ENCODE measurements around the gene NUP155.
A peak's percentile ranks its signal among the peaks of the same experiment; 100 is the strongest.
"Not testable (repeated sequence)": the region's sequence is repeated elsewhere in the genome, so short reads cannot be mapped to it uniquely, and the experiment has no call there.

NUP155 gene

DNA sequence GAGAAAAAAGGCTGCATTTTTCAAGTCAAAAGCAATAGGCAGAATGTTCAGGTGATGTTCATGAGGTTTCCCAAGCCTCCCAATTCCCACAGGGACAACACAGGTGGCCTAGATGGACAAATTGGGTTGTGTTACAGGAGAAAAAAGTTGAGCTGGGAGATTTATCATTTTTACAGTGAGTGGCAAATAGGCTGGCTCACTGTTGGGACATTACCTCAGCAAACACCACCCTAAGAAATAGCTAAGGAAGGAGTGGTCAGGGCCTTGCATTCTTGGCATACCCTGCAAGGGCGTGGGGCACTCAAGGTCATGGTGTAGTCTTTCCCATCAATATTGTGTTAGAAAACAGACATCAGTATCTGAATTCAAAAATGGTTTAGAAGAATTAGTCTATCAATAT lies 98.4 kb downstream of the NUP155 start:
- no peak for DNase-seq

DNA sequence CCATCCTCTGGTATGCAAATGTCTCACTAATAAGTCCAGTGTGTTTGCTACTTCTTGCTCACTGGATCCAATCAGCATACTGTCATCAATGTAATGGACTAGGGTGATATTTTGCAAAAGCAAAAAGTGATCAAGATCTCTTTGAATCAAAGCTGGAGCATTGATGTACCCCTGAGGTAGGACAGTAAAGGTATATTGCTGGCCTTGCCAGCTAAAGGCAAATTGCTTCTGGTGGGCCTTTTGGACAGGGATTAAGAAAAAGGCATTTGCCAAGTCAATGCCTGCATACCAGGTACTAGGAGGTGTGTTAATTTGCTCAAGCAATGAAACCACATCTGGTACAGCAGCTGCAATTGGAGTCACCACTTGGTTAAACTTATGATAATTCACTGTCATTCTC lies 102.8 kb downstream of the NUP155 start:
- not testable (repeated sequence) for DNase-seq

DNA sequence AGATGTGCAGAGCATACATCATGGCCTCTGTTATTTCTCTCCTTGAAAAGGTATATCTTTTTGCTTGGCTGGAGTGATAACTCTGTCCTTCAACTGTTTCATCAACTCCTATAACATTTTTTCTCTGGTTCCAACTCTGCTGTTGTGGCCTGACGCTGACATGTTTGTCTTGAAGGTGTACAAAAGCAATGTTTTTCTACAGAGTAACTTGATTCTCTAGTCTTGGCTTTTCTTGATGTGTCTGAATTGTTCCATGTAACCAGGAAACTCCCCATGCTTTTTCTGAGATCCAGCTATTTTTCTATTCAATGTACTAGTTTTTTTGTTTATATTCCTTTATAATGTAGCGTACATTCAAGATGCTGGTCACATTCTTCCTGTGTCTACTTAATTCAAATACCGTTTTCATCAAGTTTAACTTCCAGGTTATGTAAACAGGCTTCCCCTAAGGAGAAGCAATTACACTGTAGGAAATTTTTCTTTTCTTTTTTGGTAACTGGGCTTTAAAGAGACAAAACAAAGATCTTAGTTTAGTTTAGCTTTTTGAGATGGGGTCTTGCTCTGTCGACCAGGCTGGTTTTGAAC lies 115.0 kb downstream of the NUP155 start:
- DNase-seq: no peak

DNA sequence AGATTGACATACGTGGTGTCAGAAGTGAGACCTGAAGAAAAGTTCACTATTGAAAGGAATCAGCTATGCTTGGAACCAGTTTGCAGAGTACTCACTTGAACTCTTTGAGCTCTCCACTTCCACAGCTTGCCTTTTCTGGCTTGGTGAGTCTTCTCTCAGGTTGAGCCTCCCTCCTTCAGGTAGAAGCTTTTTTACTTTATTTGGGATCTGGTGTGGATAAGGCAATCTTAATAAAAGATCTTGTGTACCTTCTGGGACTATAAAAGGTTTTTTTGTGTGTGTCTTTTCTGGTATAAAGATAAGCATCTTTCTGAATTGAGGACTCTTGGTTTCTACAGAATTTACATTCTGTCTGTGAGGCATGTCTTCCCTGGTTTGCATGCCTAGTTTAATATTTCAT lies 116.3 kb downstream of the NUP155 start:
- no peak for DNase-seq

DNA sequence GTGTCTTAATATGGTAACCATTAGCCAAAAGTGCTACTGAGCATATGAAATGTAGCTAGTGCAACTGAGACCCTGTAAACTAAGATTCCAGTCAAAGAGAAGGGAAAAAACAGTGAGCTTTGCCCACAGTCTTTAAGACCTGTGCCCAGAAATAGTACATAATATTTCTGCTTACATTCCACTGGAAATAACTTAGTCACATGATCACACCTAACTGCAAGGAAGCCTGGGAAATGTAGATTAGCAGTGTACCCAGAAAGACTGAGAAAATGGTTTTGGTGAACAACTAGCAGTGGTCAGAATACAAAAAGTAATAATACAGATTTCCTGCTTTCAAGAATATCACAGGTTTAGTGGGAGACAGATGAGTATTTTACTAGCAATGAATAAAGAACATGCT lies 119.2 kb downstream of the NUP155 start:
- DNase-seq: no peak

DNA sequence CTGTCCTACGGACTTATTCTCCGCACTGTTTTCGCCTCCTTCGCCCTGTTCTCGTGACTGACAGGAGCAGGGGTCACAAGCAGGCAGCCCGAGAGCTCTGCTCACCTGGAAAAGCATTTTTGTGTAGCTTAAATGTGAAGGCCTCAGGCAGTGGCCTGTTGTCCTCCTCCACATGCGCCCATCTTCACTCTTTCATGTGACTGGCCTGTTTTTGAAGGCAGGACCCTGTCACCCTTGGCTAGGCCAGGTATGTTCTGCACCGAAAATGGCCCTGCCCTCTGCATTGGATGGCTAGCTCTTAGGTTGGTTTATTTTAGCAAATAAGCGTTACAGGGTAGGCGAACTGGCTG lies 121.1 kb downstream of the NUP155 start:
- DNase-seq: no peak

DNA sequence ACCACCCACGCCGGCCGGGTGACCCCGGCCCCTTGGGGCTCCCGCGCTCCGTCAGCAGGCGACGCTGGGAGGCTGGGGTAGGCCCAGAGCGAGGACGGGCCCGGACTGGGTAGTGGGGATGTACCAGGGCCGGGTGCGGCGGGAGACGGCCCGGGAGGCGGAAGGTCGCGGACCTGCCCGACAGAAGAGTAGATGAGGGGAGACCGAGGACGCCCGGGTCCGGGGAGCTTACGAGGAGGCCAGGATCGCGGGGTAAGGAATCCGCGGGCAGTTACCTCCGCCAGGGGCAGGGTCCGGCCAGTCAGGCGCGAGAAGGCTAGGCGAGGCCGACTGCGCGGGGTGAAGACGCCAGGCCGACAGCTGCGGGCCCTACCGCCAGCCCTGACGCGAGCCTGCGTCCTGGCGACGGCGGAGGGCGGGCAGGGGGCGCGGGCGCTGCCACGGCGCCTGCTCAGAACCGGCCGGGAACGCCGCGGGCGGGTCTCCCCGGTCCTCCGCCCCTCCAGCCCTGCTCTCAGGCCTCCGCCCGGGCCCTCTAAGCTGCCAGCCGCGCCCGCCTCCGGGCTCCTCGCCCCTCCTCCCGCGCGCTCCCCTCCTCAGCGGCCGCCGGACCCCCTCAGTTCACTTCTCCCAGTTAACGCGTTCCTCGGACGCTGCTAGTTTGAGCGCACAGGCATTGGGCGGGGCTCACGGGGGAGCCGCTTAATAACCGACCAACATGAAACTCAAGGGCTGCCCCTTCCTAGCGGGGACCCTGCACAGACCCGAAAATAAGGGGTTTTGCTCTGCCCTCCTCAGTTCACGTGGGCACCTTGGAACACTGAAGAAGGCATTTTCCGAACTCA lies 121.7 kb downstream of the NUP155 start, which contains the start of gene CPLANE1:
Gene CPLANE1, minus strand, starts transcription at position 407 of the 845 bp plus-strand sequence. CDS start 1,678 bp downstream, outside the sequence.
- DNase-seq: peak; percentile 73

DNA sequence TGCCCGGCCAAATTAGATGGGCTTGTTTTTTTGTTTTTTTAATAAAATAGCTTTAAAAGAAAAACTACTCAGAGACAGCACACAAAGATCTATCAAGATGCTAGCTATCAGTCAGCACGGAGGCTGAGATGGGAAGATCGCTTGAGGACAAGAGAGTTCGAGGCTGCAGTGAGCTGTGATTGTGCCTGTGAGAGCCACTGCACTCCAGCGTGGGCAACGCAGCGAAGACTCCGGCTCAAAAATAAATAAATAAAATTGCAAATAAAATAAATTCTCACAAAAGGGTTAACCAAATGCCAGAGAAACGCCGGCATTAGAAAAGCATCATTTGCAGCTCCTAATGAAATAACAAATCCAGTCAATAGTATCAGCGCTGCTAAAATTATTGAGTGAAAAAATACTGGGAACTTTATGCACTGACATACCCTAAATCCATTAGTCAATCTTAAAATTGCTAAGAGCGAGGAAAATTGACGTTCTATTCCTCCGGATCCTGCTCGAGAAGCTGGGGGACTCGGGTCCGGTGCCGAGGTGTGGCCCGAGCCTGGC lies 122.4 kb downstream of the NUP155 start:
- peak; percentile 4 for DNase-seq

DNA sequence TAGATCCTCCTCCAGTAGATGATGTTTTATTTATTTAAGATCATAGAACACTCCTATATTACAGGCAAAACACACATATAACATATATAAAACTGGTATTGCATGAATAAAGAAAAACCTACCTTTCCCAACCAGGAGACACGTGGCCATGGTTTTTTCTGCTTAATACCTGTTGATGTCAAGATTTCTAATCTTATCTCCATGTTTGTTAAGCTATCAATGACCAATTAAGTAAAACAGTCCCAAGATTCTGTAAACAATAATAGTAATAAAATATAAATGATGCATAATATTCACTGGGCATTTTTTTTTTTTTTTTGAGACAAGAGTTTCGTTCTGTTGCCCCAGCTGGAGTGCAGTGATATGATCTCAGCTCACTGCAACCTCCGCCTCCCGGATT lies 123.4 kb downstream of the NUP155 start:
- DNase-seq: no peak

DNA sequence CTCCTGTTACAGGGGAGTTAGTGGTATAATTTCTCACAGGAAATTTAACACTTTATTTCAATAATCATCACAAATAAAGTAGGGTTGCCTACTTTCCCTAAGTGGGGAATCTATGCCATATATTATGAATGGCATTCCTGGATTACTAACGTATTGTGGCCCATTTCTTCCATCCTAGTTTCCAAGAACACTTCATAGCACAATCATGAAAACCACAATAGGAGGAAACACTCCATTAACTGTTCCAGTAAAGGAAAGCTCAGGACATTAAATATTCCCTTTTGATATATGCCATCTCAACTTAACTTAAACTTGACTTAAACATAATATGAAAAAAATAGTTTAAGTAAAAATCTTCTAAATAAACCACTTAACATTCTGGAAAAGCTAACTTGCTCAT lies 123.9 kb downstream of the NUP155 start:
- DNase-seq: no peak

Data from activated CD4-positive, alpha-beta T cell treated with anti-CD3 and anti-CD28 coated beads, Interleukin-10, Interleukin-2, amounts not matched to agents 100 ng/mL and 50 ng/mL, durations not matched to agents 16 hours and 8 hours (primary cell).